NCI-H69 (cell line): Measurements from ENCODE around the gene SLC6A6.

Experiments used
- DNase-seq: peaks from one replicate; lab custom pipeline; 2025; lab: John Stamatoyannopoulos, UW

Gene SLC6A6

DNA sequence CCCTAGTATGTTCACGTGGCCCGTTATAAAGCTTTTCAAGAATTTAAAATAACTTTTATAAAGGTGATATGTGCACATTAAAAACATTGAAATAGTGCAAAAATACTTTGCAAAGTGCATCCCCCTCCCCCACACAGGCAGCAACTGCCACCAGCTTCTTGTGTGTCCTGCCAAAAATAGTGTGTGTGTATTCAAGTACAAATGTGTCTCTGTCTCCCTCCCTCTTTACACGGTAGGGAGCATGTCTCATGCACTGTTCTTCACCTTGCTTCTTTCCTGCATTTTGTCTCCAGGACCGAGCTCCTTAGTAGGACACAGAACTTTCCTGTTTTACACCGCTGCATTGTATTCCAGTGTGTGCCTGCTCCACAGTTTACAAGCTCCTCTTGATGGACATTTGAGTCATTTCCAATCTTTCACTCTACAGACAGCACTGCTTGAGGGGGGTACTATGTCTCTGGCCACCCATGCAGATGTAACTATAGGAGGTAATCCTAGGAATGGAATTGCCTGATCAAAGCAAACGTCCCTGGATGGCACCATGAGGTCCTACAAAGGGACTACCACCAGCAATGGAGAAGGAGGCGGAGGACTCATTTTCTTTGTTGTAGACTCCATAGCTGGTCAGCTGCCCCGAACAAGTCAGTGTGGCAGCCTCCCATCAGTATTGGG lies 52.4 kb downstream of the SLC6A6 start:
- DNase-seq: no peak

DNA sequence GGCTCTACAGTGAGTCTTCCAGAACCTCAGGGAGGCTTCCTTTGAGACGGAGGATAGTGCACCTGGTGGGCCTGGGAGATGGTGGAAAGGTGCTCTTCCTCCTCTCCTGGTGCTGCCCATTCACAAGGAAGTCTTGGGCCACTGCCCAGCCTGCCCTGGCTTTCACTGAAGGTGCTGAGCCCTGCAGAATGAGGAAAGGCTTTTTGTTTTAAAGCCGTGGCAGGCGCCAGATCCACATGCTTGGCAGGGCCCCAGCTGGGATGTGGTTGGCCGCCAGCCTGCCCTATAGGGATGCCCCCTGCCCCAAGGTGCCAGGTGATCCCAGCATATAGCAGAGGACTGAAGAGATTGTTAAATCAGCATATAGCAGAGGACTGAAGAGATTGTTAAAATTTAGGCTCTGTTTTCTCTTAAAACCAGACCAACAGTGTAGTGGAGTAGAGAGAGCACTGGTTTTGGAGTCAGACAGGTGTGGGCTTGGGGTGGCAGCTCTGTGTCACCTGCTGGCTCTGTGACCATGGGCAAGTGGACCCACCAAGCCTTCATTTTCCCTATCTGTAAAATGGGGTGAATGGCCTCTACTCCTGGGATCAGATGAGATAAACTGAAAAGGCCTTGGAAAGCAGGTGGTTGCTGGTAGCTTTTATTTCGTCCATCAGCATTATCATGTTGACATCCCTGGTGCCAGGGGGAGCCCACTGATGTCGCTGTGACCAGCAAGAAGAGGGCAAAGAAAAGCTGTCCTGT lies 53.3 kb downstream of the SLC6A6 start:
- DNase-seq: peak; percentile 11

DNA sequence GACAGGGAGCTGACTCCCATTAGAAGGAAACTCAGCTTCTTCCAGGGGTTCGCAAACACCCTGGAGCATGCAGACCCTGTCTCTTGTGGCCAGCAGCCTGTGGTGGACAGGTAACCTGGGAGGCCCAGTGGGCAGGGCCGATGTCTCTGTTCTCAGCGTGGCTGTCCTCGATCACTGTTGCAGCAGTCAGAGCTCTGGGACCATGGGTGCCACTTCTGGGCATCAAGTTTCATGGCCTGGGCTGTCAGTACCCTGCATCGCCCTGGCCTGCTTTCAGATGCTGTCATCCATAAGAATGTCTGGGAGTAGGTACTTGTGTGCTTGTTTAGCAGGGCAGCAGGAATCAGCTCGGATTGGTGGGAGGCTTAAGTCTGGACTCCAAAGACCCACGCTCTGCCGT lies 54.4 kb downstream of the SLC6A6 start:
- no peak for DNase-seq

DNA sequence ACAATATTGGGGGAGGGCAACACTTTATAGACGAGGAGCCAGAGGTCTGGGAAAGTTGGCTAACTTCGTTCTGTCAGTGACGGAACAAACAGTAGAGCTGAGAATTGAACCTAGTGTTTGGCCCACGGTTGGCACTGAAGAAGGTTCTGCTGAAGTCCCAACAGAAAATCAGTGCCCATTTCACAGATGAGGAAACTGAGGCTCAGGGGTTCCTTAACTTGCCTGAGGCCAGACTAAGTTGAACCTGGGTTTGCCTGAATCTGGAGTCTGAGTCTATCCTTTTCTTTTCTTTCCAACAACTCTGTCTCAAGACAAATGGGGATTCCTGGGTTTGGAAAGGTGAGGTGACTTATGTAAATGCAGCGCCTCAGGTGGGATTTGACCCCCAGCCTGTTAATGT lies 55.1 kb downstream of the SLC6A6 start:
- DNase-seq: no peak

DNA sequence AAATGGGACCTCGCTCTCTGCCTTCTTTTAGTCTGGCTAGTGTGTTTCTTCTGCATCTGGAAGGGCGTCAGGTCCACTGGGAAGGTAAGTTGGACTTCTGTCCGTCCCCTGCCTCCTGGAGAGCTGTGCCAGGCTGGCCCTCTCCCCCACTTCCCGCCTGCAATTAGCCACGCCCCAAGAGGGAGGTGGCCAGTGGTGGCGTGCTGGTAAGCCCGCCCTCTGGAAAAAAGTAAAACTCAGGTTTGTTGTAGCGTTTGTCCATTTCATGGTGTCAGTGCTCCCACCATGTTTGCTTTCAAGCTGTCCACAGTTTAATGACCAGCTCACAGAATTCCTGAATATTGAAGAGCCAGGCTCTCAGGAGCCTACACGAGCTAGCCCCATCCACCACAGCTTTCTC lies 55.6 kb downstream of the SLC6A6 start:
- no peak for DNase-seq

DNA sequence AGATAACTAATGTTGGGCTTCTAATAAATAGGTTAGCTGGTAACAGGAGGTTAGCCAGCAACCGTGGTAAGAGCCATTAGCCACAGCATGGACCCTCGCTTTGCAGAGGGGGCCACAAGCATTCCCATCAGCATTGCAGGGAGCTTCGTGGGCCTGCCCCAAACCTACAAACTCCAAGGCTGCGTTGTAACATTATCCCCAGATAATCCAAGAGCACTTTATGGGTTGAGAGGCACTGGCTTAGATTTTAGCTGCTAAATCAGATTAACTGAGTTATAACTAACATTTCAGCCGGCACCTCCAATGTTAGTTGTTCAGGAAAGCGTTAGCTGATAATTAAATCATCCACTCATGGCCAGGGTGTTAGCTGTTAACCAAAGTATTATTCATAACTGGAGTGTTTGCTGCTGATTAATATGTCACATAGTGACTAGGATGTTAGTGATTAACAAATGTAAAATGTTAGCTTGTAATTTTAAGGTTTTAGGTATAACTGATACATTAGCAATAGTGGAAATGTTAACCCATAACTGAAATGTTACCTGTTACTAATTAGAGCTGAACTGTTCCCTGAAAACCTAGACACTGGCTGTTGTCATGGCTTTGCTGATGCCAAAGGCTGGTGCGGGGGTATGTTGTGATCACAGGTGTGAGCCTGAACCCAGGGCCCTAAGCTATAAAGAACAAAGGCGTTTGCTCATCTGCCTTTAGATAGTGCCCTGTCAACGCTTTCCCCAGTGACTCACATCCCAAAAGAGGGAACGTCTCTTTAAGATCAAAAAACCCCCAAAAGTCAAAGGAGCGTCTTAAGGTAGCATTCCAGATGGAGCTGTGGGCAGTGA lies 56.2 kb downstream of the SLC6A6 start:
- no peak for DNase-seq

DNA sequence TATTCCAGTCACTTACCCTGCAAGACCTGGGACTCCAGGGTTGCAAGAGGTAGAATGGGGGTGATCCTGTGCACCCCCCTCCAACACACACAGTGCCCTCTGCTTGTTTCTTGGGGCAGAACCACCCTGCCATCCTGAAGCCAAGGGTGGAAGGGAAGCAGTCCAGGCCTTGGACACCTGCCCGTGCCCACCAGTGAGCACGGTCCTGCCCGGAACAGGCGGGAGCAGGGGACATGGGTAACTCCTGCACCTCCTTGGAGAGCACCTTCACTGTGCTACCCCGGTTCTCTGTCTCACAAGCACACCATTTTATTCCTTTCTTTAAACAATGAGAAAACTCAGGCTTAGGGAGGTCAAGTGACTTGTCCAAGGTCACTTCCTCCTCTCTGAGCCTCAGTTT lies 57.0 kb downstream of the SLC6A6 start:
- no peak for DNase-seq

DNA sequence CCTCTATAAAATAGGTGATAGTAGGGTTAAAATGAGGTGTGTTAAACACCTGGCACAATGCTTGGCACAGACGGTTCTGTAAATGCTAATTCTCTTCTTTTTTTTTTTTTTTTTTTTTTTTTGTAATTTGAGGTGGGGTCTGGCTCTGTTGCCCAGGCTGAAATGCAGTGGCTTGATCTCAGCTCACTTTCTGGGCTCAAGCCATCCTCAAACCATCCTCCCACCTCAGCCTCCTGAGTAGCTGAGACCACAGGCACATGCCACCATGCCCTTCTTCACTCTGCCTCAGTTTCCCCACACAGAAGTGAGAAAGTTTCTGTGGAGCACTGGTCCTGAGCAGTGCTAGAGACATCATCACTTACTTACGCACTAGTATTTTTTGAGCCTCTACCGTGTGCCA lies 57.4 kb downstream of the SLC6A6 start:
- DNase-seq: no peak

DNA sequence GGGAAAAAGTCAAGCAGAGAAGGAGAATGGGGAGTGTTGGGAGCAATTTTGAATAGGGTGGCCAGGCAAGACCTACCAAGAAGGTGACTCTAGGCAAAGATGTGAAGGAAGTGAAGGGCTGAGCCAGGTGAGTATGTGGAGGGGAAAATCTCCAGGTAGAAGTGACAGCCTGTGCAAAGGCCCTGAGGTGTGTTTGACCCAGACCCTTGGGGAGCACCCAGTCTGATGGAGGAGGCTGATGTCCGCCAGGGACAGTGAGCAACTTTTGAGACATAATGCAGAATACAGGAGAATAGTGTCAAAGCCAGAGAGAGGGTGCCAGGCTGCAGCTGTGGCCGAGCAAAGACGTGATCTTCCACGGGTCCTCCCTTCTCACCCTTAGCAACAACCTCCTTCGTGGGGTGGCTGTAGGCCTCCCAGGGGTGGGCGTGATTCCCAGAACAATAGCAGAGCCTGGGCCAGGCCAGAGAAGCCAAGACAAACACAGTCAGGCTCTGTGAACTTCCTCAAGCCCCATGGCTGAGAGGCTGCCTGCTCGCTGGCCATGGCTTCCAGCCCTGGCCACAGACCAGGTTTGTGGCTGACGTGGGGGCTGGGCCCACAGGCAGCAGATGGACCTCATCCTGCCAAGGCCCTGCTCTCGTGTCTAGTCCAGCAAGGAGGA lies 58.1 kb downstream of the SLC6A6 start:
- DNase-seq: no peak

DNA sequence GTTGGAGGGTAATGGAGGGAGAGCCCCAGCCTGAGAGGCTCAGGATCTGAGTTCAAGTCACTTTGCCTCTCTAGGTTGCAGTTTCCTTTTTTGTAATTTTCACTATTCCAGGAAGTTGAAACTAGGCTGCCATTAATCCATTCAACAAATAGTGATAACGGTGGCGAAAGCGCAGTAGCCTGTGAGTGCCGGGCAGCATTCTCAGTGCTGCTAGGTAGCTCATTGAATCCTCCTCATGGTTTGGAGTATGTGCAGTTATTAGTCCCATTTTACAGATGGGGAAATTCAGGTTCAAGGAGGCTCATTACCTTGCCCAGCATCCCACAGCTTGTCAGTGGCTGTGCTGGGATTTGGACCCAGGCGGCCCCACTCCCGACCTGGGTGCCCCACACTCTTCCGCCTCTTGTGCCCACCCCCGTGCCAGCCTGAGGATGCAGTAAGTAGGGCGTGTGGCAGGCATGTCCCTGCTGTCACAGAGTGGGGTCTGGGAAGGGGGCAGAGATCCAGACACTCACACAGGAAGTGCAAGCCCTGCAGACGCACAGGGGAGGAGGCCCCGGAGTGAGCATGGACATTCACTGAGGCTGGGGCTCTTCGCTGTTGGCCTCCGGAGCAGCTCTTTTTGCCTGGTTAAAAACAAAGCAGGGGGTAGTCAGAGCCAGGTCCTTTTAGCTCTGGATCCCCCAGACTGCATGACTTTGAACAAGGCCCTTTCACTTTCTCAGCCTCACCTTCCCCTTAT lies 58.8 kb downstream of the SLC6A6 start:
- DNase-seq: no peak

DNA sequence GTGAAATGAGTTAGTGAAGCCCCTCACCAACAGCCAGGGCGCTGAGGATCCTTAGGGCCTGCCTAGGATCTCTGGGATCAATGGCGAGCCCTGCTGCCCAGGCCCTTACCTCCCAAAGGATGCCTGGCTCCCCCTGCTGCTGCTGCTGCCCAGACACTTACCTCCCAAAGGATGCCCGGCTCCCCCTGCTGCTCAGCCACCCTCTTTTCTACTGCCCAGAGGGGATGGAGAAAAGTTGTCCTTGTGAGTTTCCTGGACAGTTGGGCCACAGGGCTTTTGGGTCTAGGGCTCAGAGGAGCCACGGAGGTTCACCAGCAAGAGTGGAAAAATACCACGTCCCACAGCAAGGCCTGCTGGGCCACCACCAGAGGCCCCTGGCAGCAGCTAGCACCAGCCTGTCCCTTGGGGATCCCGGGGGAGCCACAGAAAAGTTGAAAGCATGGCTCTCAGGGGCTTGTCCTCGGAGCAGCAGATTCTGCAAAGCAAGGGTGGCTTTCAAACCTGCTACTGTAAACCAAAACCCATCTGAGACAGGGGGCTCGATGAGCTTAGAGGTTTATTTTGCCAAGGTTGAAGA lies 59.4 kb downstream of the SLC6A6 start:
- peak; percentile 61 for DNase-seq

DNA sequence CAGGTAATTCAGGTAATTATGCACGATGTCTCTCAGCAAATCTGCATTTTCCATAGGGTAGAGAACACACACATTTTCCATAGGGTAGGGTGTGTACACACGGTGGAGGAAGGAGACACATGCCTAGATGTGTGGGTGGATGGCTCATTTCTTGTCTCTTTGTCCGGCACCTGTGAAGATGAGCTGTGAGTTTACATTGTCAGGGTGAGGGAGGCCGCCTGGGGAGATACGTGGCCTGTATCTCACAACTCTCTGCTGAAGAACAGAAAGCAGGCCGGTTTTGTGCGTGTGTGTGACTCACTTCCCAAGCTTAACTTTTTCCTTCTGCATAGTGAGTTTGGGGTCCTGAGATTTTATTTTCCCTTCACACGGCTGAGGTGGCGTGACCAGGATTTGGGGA lies 60.3 kb downstream of the SLC6A6 start:
- no peak for DNase-seq

DNA sequence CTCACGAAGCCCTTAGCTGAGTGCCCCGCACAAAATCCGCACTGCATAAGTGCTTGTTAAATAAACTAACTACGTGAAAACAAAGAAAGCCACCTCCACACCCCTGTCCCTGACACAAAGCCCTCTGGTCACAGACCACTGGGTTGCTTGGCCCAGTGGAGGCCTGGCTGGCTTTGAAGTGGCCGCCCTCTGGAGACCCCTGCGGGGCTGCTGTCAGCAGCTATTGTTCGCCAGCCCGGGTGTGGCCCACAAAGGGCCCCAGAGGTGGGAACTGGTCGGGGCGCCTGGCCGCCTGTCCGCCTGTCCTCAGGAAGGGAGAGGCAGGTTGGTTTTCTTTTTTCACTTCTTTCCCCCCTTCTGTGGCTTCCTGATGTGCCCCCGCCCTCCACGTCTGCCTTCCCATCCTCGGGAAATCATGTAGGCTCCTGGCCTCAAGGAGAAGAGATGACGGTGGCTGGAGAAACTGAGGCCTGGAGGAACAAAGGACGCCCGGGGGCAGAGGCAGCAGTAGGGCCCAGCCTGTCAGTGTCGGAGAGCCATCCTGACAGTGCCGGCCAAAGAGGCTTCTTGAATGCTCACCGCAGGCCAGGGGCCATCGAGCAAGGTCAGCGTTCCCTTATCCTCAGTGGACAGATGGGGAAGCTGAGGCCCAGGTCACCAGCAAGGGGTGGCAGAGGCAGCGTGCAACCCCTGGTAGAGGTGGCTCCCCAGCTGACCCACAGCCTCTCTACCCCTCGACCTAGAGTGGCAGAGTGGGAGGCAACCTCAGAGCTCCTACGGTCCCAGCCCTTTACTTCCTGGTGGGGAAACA lies 61.1 kb downstream of the SLC6A6 start:
- DNase-seq: peak; percentile 7

DNA sequence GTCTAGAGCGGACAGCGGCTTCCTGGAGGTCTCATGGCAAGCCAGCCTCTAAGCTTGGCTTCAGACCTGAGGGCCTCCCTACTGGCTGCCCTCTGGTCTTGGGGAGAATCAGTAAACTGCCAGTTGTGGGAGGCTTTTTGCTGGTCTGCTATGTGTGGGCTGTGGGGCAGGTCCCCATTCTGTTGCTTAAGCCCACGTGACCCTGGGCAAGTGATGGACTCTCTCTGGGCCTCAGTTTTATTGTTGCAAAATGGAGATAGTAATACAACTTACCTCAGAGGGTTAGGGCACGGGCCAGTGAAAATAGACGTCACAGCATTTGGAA lies 61.7 kb downstream of the SLC6A6 start:
- DNase-seq: no peak

DNA sequence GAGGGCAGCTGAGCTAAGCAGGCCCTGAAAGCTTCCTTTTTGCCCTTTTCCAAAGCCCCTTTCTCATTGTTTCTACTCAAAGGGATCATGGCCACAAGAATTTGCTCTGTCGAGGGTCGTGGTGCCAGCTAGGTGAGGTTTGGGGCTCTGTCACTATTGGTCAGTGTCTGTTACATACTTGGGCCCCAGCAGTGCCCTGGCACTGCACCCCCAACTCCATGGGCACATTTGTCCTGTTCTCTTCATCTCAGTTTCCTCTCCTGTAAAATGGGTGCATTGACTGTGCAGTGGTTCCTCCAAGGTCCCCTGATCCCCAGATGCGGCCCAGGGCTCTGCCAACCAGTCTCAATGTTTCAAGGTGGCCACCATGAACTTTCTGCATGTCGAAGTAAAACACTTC lies 62.1 kb downstream of the SLC6A6 start:
- no peak for DNase-seq

DNA sequence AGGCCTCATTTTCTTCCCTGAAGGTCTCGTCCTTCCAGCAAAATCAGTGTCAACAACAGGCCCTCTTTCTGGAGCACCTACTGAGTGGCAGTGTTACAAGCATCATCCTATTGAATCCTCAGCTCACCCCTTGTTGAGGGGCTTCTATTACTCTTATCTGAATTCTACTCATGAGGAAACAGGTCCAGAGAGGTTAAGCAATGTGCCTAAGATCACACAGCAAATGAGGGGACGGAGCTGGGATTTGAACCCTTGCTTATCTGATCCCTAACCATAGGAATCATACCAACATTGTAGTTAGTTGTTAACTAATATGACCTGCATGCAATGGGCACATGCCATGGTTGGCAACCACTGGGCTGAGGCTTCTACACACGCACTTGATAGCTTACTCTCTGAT lies 63.0 kb downstream of the SLC6A6 start:
- no peak for DNase-seq

DNA sequence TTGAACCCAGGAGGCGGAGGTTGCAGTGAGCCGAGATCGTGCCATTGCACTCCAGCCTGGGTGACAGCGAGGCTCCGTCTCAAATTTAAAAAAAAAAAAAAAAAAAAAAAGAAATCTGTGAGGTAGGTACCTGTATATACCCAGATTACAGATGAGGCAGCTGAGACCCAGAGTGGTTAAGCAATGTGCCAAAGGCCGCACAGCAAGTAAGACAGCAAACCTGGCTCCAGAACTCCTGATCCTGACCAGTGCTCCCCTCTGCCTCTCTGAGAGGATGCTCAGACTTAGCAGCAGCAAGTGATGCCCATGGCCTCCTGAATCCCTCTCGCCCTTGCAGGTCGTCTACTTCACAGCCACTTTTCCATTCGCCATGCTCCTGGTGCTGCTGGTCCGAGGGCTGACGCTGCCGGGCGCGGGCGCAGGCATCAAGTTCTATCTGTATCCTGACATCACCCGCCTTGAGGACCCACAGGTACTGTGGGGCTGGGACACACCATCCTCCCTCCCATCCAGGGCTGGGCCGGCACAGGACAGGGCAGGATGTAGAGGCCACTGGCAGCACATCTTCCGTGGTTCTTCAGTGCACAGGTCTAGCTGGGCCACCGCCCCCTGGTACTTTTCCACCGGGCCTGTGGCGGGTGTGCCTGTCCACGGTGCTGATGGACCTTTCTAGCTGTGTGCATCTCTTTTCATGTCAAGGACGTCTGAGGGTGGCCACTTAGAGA lies 63.9 kb downstream of the SLC6A6 start:
- DNase-seq: no peak

DNA sequence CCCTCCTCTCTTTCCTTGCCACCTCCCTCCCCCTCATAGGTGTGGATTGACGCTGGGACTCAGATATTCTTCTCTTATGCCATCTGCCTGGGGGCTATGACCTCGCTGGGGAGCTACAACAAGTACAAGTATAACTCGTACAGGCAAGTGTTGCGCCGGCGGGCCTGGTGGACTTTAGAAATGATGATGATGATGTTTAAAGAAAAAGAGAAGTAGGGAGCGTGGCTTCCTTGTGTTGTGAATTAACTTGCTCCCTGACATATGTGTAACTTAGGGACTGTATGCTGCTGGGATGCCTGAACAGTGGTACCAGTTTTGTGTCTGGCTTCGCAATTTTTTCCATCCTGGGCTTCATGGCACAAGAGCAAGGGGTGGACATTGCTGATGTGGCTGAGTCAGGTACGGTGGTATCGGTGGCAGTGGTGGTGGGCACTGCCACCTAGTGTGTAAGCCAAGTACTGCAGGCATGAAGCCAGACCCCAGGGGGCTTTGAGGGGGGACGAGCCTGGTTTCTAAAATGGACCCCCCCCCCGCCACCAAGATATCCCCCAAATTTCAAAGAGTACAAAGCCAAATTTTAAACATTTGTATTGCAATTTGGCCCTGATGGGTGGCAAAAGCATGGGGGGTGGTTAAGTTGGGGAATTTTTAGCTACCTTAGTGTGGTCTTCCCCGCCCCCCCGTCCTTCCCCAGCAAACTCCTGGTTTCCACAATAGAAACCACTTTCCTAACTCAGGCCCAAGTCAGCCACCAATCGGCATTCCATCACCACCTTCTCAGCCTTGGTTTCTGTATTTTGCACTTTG lies 65.6 kb downstream of the SLC6A6 start:
- peak; percentile 33 for DNase-seq

DNA sequence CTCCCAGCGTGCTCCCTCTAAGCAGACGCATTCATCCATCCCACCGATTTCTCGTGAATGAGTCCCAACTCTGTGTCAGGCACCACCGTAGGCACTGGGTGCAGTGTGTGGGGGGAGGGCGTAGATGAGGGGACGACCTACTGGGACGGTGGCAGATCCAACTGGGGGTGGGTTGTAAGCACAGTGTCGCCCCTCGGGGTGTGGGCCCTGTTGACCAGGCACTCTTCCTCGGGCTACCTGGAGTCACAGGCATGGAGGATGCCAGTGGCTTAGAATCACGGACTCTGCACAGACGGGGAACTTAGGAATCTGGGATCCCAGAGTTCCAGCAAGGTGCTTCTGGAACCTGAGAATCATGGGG lies 66.2 kb downstream of the SLC6A6 start:
- no peak for DNase-seq
